Muscle of back (tissue), 11 donors: ENCODE measurements around the gene COL17A1. TPM values are rescaled to one million over a fixed set of nuclear protein-coding genes. Genes with fewer than 3 reads are reported as not detected.

Source experiments
- DNase-seq, 3 donors: peaks; one replicate each; pipeline versions ENCODE4 v3.0.0 to v3.0.0-alpha.2; 2013
- polyA plus RNA-seq, 10 donors: library from polyadenylated mRNA; unstranded; fragments of 120-200 nt; gene quantifications; one replicate each; pipeline ENCODE4 v1.2.1, GENCODE V29; 2013; ENCODE audit not compliant: insufficient read length in 10 of 10

COL17A1 gene
- polyA plus RNA-seq, 10 donors = 0.16 to 91.2 (median 0.35) TPM; not detected in 1

DNA sequence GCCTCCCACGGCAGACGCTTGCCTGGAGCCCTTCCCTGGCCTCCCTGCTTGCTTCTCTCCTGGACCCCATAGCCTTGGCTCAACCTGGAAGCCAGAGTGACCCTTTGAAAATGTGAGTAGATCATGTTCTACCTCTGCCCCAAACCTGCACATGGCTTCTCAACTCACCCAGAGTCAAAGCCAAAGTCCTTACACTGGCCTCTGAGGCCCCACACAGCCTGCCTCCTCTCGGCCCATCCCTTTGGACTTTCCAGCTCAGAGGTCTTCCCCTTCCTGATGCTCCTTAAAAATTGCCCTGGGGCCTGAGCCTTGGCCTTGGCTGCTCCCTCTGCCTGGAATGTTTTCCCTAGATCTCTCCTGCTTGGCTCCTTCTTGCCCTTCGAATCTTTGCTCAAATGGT, 32.5 kb downstream of the COL17A1 start:
- no peak for DNase-seq

DNA sequence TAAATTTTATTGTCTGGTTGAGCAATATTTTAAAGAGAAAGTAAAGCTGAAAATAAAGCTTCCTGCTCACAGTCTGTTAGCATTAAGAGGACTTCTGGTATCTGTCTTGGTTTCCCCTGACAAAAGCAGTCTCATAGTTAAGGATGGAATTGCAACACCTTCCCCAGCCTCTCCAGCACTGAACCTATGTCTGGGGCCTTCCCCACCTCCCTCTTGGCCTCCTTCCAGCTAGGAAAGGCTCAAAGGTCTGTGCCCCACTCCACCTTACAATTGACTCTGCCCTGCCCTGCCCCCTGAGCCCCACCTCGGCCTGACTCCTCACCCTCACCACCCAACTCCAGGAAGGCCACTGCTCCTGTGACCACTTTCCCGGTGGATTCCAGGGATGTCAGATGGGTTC, 33.2 kb downstream of the COL17A1 start:
- no peak for DNase-seq

DNA sequence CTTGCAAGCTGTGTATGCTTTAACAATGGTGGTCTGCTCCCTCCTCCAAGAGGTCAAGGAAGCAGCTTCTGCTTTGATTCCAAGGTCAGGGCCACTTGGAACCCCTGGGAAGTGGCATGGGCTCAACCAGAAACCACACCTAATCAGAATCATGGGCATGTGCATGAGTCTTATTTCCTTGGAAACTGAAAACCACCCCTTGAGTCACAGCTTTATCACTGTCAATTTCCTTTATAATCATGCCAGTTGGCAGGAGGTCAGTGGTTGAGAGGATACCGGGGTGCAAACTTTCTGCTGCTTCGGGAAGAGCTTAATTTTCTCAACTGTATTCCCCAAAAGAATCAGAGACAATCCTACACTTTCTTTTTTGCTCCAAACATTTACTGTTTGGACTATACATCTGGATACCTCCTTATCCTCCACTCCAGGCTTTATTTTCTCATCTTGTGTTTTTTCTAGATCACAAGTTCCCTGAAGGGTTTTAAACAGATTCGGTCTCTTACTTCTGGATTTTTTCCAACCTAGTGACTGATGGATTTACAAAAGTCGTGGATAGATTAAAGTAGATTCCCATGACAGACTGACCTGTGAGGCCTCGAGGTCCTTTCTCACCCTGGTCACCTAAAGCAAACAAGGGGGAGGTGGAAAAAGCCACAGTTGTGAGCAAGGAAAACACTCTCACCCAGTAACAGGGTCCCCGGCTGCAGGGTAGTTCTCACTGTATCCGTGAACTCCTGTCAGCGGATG, 36.0 kb downstream of the COL17A1 start:
- no peak for DNase-seq

DNA sequence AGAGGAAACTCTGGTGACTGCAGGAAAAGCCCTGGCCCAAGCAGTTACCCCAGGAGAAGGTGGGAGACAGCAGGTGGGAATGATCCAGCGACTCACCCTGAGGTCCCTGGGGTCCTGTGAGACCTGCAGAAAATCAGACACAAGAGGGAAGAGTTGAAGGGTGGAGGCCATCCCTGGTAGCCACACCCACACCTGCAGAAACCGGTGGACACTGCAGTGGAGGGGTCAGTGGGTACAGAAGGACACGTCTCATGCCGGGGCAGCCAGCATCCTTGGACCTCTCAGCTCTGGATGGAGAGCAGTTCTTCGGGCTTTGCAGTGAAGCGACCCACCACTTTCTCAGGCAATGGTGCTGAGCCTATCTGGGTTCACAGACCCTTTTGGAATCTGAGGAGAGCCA, 39.0 kb downstream of the COL17A1 start:
- no peak for DNase-seq

DNA sequence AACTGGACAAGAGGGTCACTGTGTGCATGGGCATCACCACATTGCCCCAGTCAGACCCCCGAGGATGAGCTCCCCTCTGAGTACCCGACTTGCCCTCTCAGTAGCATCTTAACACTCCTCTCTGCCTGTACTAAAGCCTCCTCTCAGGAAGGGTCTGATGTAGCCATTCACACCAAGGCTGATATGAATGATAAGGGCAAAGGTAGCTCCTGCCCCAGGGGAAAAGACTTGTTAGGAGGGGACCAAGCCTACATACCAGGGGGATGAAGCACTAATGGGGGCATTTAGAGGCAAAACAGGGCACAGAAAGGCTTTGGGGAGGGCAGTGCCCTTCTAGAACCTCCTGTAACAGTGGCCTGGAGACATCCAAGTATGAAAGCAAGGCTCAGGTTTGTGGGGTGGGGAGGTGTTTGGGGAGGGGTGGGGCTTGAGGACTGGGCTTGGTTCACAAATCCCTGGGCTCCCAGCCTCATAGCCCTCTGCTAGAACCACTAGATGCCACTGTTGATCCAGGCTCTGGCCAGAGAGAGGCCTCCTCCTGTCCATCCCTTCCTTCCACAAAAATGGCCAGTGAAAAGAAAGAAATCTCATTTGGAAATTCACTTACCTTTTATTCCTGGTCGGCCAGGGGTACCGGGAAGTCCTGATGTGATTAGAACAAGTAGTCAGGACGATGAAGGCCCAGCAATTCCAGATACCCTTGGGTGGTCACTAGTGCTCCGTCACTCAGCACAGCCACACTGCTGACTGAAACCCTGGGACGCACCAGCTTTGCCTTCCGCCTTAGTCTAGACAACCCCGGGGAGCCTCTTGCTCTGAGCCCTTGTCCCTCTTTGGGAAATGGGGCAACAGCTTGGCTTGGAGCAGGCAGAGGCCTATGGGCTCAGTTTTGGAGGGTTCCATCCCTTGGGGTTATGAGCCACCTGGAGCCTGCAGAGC, 40.3 kb downstream of the COL17A1 start:
- peak in 2 of 3 donors; percentile 13 to 16 for DNase-seq

DNA sequence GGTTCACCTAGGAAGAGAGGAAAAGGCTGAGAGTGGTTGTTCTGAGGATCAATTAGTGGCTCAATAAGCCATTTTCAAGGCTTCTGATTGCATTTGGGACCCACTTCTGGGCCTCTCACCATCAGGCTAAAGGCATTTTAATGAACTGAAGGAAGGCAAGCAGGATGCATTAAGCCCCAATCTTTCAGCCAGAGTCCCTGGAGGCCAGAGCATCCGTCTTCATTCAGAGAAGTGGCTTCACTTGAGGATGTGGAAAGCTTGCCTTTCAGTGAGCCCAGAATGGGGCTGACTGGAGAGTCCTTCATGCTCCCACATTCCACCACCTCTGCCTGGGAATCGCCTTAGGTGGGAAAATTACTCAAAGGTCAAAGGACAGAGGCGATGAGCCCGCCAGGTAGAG, 41.8 kb downstream of the COL17A1 start:
- DNase-seq = no peak

DNA sequence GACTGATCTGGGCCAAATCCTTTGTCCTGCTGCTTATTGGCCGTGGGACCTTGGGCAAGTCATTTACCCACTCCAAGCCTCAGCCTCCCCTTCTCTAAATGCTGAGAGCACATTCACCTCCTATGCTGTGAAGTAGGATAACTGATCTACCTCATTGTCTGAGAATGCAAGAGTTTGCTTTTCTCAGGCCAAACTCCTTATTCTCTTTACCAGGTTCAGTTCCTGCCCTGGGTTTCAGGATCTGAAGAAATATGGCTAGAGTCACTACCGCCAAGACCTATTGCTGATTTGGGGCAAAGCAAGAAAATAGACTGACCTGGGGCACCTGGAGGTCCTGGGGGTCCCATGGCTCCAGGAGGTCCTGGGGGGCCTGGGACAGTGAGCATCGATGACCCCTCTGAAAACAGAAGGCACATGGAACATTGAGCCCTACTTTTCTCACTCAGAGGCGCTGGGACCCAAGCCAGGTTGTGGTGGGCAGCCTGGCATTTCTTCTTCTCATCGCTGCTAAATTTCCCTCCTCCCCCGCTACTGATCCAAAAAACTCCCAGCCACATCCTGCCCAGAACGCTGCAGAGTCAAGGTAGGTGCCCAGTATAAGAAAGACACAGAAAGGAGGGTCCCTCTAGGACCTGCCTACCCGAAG, 42.4 kb downstream of the COL17A1 start:
- no peak for DNase-seq

DNA sequence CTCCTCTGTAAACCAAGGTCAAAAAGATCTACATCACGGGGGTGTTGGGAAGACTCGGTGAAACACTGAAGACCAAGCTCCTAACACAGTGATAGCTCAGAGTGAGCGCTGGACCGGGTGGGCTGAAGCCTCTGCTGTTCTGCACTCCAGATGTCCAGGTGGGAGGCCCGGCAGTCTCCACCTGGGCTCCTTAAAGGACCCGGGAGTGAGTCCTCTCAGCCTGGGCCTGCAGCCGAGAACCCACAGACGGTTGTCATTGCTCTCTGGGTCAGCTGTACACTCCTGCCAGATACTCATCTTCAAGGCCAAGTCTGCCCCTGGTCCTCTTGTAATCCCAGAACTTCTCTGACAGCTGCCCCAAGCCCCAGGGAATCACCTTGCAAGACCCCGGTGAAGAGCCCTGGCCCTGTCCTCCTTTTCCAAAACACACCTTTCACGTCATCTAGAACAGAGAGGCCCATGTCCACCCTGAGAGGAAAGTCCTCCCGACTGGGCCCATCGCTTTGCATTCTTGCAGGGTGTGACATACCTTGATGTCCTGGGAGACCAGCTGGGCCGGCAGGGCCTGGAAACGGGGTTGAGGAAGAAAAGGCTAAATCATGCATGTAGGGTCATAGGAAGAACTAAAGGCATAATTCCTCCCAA, 43.7 kb downstream of the COL17A1 start:
- no peak for DNase-seq

DNA sequence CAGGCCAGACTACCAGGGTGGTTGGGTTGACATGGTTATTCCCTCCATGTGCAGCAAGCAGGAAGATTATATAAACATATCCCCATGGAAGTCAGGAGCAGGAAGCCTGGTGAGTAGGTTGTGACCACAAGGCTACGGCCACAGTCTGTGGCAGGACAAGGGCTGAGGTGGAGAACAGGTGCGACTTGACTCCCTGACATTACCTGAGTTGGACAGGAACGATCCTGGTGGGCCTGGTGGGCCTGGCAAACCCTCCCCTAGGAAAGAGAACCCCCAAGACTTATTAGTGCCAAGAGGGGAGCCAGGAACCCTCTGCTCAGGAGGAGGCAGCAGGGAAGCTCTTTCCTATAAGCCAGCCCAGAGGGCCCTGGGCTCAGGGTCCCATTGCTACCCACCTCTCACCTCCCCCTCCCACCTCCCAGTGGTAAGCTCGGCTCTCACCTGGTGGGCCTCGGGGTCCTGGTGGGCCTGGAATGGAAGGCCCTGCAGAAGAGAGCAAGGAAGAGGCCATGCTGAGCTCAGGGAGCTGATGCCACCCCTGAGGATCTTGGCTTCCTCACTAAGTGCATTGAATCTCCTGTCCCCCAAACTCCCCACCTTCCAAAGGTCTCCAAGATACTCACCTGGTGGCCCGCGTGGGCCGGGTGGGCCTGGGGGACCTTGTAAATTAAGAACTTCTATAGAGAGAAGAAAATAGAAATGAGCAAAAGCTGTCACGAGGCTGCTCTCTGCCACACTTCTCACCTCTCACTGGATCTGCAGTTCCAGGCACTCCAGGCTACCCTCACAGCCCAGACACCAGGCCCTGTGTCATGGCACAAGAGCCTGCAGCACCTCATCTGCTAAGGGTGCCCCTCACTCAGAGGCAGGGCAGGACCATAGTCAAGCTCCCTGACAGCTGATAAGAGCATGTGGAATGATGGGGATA, 44.6 kb downstream of the COL17A1 start:
- DNase-seq = no peak

DNA sequence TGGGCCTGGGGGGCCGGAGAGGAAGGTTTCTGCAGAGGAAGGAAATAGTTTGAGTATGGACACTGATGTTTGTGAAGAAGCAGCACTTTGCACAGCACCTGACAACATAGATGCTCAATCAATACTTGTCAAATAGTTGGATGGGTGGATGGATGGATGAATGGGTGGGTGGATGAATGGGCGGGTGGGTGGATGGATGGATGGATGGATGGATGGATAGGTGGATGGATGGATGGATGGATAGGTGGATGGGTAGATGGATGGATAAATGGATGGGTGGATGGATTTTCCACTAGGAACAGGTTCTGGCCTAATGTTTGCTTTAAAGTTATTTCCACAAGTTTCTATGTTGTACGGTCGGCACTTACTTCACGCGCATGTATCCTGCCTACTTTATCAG, 45.3 kb downstream of the COL17A1 start:
- no peak for DNase-seq

DNA sequence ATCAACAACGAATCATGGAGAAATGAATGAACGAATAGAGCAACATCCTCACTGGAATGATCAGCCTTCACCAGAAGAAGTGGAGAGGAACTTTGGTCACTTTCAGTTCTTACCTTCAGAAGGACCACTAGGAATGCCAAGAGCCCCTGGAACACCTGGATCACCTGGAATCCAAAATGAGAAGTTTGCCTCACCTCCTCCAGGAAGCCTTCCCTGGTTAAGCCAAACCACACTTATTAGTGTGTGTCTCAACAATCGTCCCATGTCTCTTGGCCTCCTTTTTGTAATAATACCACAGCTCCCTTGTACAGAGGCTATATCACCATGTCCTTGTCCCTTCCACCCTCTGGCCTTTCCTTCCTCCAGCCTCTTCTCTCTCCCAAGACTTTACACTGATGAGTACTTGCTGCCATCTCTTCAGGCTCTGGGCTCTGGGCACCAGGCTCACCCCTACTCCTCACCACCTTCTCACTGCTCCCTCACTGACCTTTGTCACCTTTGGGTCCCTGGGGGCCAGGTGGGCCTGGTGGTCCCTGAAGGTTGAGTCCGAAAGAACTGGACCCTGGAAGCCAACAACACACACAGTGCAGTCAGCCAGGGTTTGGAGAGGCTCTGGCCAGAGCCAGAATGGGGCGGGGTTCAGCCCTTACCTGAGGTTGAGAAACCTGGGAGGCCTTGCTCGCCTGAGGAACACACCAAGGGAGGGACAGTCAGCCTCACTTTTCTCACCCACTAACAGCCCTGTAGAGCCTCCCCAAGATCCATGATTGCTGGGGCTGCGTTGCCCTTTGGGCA, 46.5 kb downstream of the COL17A1 start:
- no peak for DNase-seq

DNA sequence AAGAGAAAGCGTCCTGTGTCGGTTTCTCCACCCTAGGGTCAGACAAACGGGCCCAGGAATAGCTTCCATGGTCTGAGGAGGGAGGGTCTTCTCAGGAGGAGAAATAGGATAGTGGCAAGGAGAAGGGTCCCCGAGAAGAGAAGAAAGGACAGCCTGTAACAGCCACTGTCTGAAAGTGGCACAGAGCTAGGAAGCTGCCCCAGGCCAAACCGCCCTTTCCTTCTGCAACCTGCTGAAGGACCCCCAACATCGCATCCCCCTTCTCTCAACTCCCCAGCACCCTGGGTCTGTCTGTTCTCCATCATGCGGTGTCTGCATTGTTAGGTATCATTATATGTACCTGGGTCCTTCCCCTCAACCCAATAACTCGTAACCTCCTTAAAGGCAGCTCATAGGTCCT, 47.1 kb downstream of the COL17A1 start:
- no peak for DNase-seq

DNA sequence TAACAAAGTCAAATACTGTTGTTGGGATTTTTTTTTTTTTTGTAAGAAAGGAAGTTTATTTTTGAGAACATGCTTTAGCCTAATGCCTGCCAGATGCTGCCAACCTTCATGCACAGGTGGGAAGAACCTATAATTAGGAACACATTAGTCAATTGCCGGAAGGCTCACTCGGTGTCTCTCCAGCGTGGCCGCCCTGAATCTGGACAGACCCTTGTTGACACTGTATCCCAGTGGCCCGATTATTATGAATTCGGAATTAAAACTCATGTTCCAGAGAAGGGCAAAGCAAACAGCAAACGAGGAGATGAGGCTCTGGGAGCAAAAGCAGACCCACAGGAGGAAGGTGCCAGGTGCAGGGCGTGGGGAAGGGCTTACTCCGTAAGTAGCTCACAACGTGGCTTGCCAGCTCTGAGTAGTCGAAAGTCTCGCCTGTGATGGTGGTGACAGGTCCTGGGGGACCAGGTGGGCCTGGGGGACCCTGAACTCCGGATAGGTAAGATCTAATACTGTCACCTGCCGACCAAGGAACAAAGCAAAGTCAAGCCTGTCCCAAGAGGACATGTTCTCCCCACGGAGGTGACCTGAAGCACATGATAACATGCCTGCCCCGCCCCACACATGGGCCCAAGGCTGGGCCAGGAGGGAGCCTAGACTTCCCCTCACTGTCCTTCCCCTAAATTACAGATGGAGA, 48.3 kb downstream of the COL17A1 start:
- no peak for DNase-seq

DNA sequence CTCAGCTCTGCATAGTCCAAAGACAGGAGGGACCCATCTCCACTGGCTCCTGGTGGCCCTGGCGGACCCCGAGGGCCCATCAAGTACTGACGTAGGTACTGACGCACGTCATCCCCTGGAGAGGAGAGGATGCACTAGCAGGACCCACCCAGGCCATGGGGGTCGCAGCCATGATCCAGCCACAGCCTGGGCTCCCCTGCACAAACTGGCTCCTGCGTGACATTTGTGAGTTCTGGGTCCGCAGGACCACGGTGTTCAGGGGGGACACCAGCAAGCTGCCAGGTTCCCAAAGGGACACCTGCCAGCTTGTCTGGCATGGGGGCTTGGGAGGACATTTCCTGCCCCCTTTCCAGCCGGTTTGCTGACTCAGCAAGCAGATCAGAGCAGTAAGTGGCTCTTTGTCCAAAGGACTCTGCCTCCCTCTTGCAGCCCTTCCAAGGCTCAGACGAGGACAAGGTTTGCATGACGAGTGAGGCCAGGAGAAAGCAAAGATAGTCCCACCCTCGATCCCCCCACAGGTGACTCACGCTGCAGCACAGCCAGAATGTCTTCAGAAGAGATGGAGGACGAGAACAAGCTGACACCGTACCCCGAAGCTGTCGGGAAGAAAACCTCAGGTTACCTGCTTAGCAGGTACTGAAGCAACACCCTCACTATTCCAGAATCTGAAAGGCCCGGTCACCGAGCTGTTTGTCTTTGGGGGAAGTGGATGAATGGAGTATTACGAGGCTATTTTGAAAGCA, 49.0 kb downstream of the COL17A1 start:
- no peak for DNase-seq

DNA sequence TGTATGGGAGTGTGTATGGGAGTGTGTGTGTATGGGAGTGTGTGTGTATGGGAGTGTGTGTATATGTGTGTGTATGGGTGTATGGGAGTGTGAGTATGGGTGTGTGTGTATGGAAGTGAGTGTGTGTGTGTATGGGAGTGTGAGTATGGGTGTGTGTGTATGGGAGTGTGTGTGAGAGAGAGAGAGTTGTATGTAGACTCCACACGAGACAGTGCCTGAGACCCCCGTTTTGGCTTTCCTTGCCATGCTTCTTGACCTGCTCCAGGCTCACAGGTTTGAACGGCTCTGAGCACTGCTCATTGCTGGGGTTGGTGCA, 49.7 kb downstream of the COL17A1 start:
- no peak for DNase-seq

DNA sequence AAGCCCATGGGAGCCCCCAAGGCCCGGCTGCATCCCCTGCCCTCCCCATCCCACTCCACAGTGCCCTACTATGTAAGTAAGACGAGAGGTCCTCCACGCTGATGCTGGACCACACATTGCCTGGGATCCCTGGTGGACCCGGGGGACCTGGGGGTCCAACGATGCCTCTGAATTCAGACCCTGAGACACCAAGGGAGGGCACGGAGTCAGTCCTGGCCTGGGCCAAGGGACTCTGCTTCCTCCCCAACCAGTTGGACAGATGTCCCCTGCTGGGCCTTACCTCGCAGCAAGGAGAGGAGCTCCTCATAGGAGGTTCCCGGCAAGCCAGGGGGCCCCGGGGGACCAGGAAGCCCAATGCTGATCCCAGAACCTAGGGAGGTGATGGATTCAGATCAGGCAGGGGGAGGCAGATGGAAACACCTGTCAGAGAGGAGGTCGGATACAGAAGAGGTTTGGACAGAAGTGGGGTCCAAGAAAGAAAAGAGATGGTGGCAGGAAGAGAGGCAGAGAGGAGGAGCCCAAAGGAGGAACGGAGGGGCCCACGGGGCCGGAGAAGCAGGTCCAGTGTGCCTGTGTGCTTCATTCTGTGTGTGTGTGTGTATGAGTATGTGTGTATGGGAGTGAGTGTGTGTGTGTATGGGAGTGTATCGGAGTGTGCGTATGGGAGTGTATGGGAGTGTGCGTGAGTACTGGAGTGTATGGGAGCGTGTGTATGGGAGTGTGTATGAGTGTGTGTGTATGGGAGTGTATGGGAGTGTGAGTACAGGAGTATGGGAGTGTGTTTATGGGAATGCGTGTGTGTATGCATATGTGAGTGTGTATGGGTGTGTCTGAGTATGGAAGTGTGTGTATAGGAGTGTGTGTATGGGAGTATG, 50.2 kb downstream of the COL17A1 start:
- no peak for DNase-seq

DNA sequence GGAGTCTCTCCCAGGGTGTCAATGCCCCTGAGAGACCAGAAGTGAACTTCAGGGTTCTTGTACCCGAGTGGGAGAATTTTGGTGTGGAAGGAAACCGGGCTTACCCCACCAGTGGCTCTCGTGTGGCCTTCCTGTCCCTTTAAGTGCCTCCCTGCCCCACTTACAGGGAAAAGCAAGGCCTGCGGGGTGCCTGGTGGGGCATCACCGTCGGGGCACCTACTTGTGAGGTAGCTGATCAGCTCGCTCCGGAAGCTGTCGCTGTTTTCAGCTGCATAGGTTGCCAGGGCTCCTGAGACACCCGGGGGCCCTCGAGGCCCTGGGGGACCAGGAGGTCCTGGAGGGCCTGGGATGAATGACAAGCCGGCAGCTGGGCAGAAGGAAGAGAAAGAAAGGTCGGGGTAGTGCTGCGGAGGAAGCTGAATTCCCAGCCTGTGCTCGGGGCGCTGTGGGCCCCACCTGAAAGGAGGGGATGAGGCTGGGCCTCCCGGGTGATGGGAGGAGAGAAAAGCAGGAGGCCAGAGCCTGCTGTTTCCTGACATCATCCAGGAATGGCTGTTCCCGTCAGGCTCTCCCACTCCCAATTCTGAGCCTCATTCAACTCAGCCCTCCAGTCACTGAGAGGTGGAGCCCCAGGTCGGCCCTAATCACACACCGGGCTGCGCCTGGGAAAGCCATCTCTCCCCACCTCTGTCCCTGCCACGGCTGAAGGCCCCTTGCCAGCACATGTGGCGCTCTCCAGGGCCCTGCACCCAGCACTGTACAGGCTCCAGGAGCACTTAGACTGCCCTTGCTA, 51.1 kb downstream of the COL17A1 start:
- no peak for DNase-seq
